Hepatocyte (in vitro differentiated cells): ENCODE results near the gene KCNH6.

Source experiments
- EZH2 ChIP-seq: fragments of 200-600 bp; sonication (generic); IDR thresholded peaks from 2 replicates; pipeline ENCODE4 v1.6.1; 2016; ENCODE audit warnings: antibody characterized with exemption, mild to moderate bottlenecking, borderline replicate concordance
- EZH2phosphoT487 ChIP-seq: fragments of 200-600 bp; sonication (generic); IDR thresholded peaks from one replicate; pipeline ENCODE4 v1.6.1; 2018; ENCODE audit warnings: antibody characterized with exemption, mild to moderate bottlenecking, low read depth, moderate library complexity; ENCODE audit not compliant: unreplicated experiment, severe bottlenecking
- TF ChIP-seq, protein P1 (sequence below): fragments of 200-600 bp; sonication (generic); IDR thresholded peaks from 2 replicates; pipeline ENCODE4 v1.5.1; 2016; ENCODE audit warnings: antibody characterized with exemption, mild to moderate bottlenecking; ENCODE audit not compliant: poor library complexity

DNA sequence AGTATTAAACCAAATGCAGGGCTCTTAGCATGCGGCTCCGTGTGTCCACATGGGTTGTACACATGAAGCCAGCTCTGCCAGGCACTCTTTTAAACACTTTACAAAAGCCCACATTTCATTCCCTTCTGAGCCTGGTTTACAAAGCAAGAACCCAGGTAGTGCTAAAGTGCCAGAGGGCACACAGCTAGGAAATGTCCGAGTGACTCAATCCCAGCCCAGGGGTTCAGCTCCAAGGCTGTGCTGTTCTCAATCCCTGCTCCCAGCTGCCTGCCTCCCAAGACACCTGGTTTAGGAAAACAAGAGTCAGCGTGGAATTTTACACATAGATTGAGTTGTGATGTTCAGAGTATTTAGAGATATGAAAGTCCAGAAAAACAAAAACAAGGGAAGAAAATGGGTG lies 13.8 kb downstream of the KCNH6 start:
- TF ChIP-seq, protein P1, sequence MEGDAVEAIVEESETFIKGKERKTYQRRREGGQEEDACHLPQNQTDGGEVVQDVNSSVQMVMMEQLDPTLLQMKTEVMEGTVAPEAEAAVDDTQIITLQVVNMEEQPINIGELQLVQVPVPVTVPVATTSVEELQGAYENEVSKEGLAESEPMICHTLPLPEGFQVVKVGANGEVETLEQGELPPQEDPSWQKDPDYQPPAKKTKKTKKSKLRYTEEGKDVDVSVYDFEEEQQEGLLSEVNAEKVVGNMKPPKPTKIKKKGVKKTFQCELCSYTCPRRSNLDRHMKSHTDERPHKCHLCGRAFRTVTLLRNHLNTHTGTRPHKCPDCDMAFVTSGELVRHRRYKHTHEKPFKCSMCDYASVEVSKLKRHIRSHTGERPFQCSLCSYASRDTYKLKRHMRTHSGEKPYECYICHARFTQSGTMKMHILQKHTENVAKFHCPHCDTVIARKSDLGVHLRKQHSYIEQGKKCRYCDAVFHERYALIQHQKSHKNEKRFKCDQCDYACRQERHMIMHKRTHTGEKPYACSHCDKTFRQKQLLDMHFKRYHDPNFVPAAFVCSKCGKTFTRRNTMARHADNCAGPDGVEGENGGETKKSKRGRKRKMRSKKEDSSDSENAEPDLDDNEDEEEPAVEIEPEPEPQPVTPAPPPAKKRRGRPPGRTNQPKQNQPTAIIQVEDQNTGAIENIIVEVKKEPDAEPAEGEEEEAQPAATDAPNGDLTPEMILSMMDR, result no peak
- TF ChIP-seq EZH2phosphoT487 (no peak), EZH2 (no peak)
